HL-60 (cell line): Measurements from ENCODE around the gene GBP1.

Source experiments
- DNase-seq, 2 experiments: peaks; one replicate each; pipeline ENCODE4 v3.0.0-alpha.2; 2010 to 2020; ENCODE audit warnings: low read depth in 1 of 2, low spot score in 1 of 2
- H3K27ac ChIP-seq: fragments of 250-450 bp; sonication (Bioruptor Pico); replicated peaks from 2 replicates; pipeline ENCODE4 v1.5.1; 2020; ENCODE audit warnings: mild to moderate bottlenecking, moderate library complexity
- H3K27me3 ChIP-seq: fragments of 250-450 bp; sonication (Bioruptor Pico); 2 replicates; pipeline ENCODE4 v1.5.1; 2021; ENCODE audit warnings: mild to moderate bottlenecking, moderate library complexity; ENCODE audit not compliant: insufficient read depth, poor library complexity, severe bottlenecking
- H3K4me3 ChIP-seq: replicated peaks from 2 replicates; pipeline ENCODE4 v1.5.1; 2011; ENCODE audit warnings: mild to moderate bottlenecking, control low read depth, low read length; ENCODE audit not compliant: insufficient read depth
- CTCF ChIP-seq: IDR thresholded peaks from one replicate; pipeline ENCODE4 v1.5.1; 2011; ENCODE audit warnings: low read length, control low read depth, inconsistent platforms; ENCODE audit not compliant: insufficient read depth
- GABPA ChIP-seq: IDR thresholded peaks from 2 replicates; pipeline ENCODE4 v1.6.1; 2012; ENCODE audit warnings: low read depth
- POLR2AphosphoS5 ChIP-seq: IDR thresholded peaks from 2 replicates; pipeline ENCODE4 v1.6.1; 2012; ENCODE audit warnings: low read depth
- REST ChIP-seq: IDR thresholded peaks from 2 replicates; pipeline ENCODE4 v1.6.1; 2012; ENCODE audit warnings: low read depth; ENCODE audit not compliant: insufficient replicate concordance
- SPI1 ChIP-seq: IDR thresholded peaks from 2 replicates; pipeline ENCODE4 v1.6.1; 2012; ENCODE audit warnings: low read depth, mild to moderate bottlenecking, borderline replicate concordance

Gene GBP1

GRCh38 chr1:89005286-89006151, 59.5 kb downstream of the GBP1 start:
- Histone ChIP-seq H3K27ac (no peak overlapping the region), H3K4me3 (no peak overlapping the region), H3K27me3 (no peaks in the 10 kb centered on the region)
- TF ChIP-seq POLR2AphosphoS5 = no peak
- no peak for TF ChIP-seq REST
- no peak for TF ChIP-seq CTCF
- no peak for TF ChIP-seq GABPA
- no peak for TF ChIP-seq SPI1
- DNase-seq = no peak
